Measurements from ENCODE around the gene ARHGAP15.
"Not testable (repeated sequence)": the region's sequence is repeated elsewhere in the genome, so short reads cannot be mapped to it uniquely, and the experiment has no call there.

The ARHGAP15 gene

GRCh38 chr2:143535802-143536201, 406.6 kb downstream of the ARHGAP15 start:
- Histone ChIP-seq H3K4me2 (ENCODE audit: low read depth, low read length) (no peak overlapping the region), H4K20me1 (ENCODE audit: insufficient read depth, low read length) (no peaks in the 10 kb centered on the region), H3K27me3 (replicated peaks; ENCODE audit: insufficient read depth, low read length) (no peaks in the 10 kb centered on the region), H3K79me2 (ENCODE audit: low read length) (no peaks in the 10 kb centered on the region), H2AFZ (ENCODE audit: low read length) (no peak overlapping the region), H3F3A (ENCODE audit: insufficient read depth, low read length) (no peaks in the 10 kb centered on the region), H3K9ac (ENCODE audit: low read length) (no peak overlapping the region), H3K9me3 (replicated peaks; ENCODE audit: insufficient read depth, low read length) (no peaks in the 10 kb centered on the region), H3K4me3 (ENCODE audit: low read length) (no peak overlapping the region), H3K9me2 (replicated peaks; ENCODE audit: insufficient read depth, low read length) (no peaks in the 10 kb centered on the region), H3K27ac (ENCODE audit: low read length) (no peak overlapping the region), H3K36me3 (replicated peaks; ENCODE audit: insufficient read depth, low read length) (no peaks in the 10 kb centered on the region), H3K4me1 (ENCODE audit: low read length) (no peaks in the 10 kb centered on the region)
- TF ChIP-seq EZH2phosphoT487 (IDR thresholded peaks at IDR 0.05; ENCODE audit: low read length) (no peak), EZH2 (optimal IDR thresholded peaks at IDR 0.05; ENCODE audit: low read depth, low read length) (no peak), CTCF (IDR thresholded peaks at IDR 0.05; ENCODE audit: low read length) (no peak)
- DNase-seq: no peak

GRCh38 chr2:143541899-143542298, 412.7 kb downstream of the ARHGAP15 start:
- H3K9me3 ChIP-seq (replicated peaks; ENCODE audit: insufficient read depth, low read length); H3K27ac ChIP-seq (ENCODE audit: low read length); H3K79me2 ChIP-seq (ENCODE audit: low read length); H2AFZ ChIP-seq (ENCODE audit: low read length); H3K36me3 ChIP-seq (replicated peaks; ENCODE audit: insufficient read depth, low read length); H3K27me3 ChIP-seq (replicated peaks; ENCODE audit: insufficient read depth, low read length); H3K4me1 ChIP-seq (ENCODE audit: low read length); H3K9me2 ChIP-seq (replicated peaks; ENCODE audit: insufficient read depth, low read length); H3K4me3 ChIP-seq (ENCODE audit: low read length); DNase-seq; H4K20me1 ChIP-seq (ENCODE audit: insufficient read depth, low read length); H3K9ac ChIP-seq (ENCODE audit: low read length); H3K4me2 ChIP-seq (ENCODE audit: low read depth, low read length); H3F3A ChIP-seq (ENCODE audit: insufficient read depth, low read length): not testable (repeated sequence)

- H3K9me3 ChIP-seq (replicated peaks; ENCODE audit: insufficient read depth, low read length): no peaks in the 10 kb centered on the region
- H3F3A ChIP-seq (ENCODE audit: insufficient read depth, low read length): no peaks in the 10 kb centered on the region
- H2AFZ ChIP-seq (ENCODE audit: low read length): no peak overlapping the region
- no peak overlapping the region for H3K9ac ChIP-seq (ENCODE audit: low read length)
- H3K4me3 ChIP-seq (ENCODE audit: low read length): no peak overlapping the region
- H3K9me2 ChIP-seq (replicated peaks; ENCODE audit: insufficient read depth, low read length): no peaks in the 10 kb centered on the region
- no peaks in the 10 kb centered on the region for H4K20me1 ChIP-seq (ENCODE audit: insufficient read depth, low read length)
- H3K79me2 ChIP-seq (ENCODE audit: low read length): no peaks in the 10 kb centered on the region
- H3K27me3 ChIP-seq (replicated peaks; ENCODE audit: insufficient read depth, low read length): no peaks in the 10 kb centered on the region
- H3K36me3 ChIP-seq (replicated peaks; ENCODE audit: insufficient read depth, low read length): no peaks in the 10 kb centered on the region
- H3K27ac ChIP-seq (ENCODE audit: low read length): no peak overlapping the region
- TF ChIP-seq EZH2phosphoT487 (IDR thresholded peaks at IDR 0.05; ENCODE audit: low read length) (no peak), EZH2 (optimal IDR thresholded peaks at IDR 0.05; ENCODE audit: low read depth, low read length) (no peak), CTCF (IDR thresholded peaks at IDR 0.05; ENCODE audit: low read length) (no peak)
- no peaks in the 10 kb centered on the region for H3K4me1 ChIP-seq (ENCODE audit: low read length)
- DNase-seq: no peak
- no peak overlapping the region for H3K4me2 ChIP-seq (ENCODE audit: low read depth, low read length)
Measured at GRCh38 chr2:143545059-143545948, 416.1 kb downstream of the ARHGAP15 start.

GRCh38 chr2:143545949-143546255, 416.7 kb downstream of the ARHGAP15 start:
- no peak overlapping the region for H3K4me3 ChIP-seq (ENCODE audit: low read length)
- TF ChIP-seq CTCF (IDR thresholded peaks at IDR 0.05; ENCODE audit: low read length) (no peak), EZH2phosphoT487 (IDR thresholded peaks at IDR 0.05; ENCODE audit: low read length) (no peak), EZH2 (optimal IDR thresholded peaks at IDR 0.05; ENCODE audit: low read depth, low read length) (no peak)
- no peak overlapping the region for H2AFZ ChIP-seq (ENCODE audit: low read length)
- no peaks in the 10 kb centered on the region for H3K9me2 ChIP-seq (replicated peaks; ENCODE audit: insufficient read depth, low read length)
- no peaks in the 10 kb centered on the region for H3K36me3 ChIP-seq (replicated peaks; ENCODE audit: insufficient read depth, low read length)
- H3K9me3 ChIP-seq (replicated peaks; ENCODE audit: insufficient read depth, low read length): no peaks in the 10 kb centered on the region
- H3K79me2 ChIP-seq (ENCODE audit: low read length): no peaks in the 10 kb centered on the region
- H3K27me3 ChIP-seq (replicated peaks; ENCODE audit: insufficient read depth, low read length): no peaks in the 10 kb centered on the region
- DNase-seq: no peak
- no peaks in the 10 kb centered on the region for H3F3A ChIP-seq (ENCODE audit: insufficient read depth, low read length)
- H3K4me2 ChIP-seq (ENCODE audit: low read depth, low read length): no peak overlapping the region
- H3K27ac ChIP-seq (ENCODE audit: low read length): no peak overlapping the region
- H4K20me1 ChIP-seq (ENCODE audit: insufficient read depth, low read length): no peaks in the 10 kb centered on the region
- no peaks in the 10 kb centered on the region for H3K4me1 ChIP-seq (ENCODE audit: low read length)
- H3K9ac ChIP-seq (ENCODE audit: low read length): no peak overlapping the region

Data from MM.1S (cell line).